ENCODE measurements around the gene DBF4. TPM values are rescaled to one million over a fixed set of nuclear protein-coding genes. Genes with fewer than 3 reads are reported as not detected.

DBF4 gene
- total and polyA plus RNA-seq, 9 of the 15 experiments (the other 6 are each of a cell fraction or from before 2014, with no cell fraction given), result 37.8 to 145 (median 104) TPM

- peak; percentile 48 for ATAC-seq
- Histone ChIP-seq H2AFZ (ENCODE audit: low read depth, low read length) (peak overlapping the region; percentile 85), H3K4me3 (peak overlapping the region; percentile 86), H3K9me3 (replicated peaks; ENCODE audit: control insufficient read depth, insufficient read depth, low read depth, low read length) (no peaks in the 10 kb centered on the region), H3K9ac (ENCODE audit: insufficient read depth in 1 of 2, low read depth in 2 of 2, low read length in 2 of 2) (peak overlapping the region; percentile 96 to 99), H3K79me2 (ENCODE audit: control insufficient read depth, insufficient read depth, low read length) (peaks cover 99% of the 10 kb centered on the region), H3K36me3 (ENCODE audit: control insufficient read depth, insufficient read depth, low read length) (peaks cover 50% of the 10 kb centered on the region), H3K27me3 (ENCODE audit: control insufficient read depth in 2 of 2, insufficient read depth in 2 of 2, low read length in 2 of 2) (no peaks in the 10 kb centered on the region), H3K4me2 (ENCODE audit: insufficient read depth, low read length) (peak overlapping the region; percentile 75), H3K27ac (ENCODE audit: extremely low read depth, low read depth, low read length) (peak overlapping the region; percentile 92), H3K9me1 (ENCODE audit: control insufficient read depth, insufficient read depth, low read length) (no peaks in the 10 kb centered on the region), H3K4me1 (replicated peaks in 1 of 2; ENCODE audit: control insufficient read depth in 2 of 2, insufficient read depth in 2 of 2, low read length in 2 of 2) (peaks cover 10 to 13% of the 10 kb centered on the region in 2 experiments; a peak in 4 of 5 replicates), H4K20me1 (replicated peaks; ENCODE audit: control insufficient read depth, insufficient read depth, low read length) (peaks cover 5% of the 10 kb centered on the region; the same call in 1 of the 2 replicates)
- ChIA-PET POLR2A (interaction anchor here (1.4 kb wide), 1 partner anchor 12 kb away, joined by 7 read pairs; no protein-coding TSS in a partner anchor), CTCF (ENCODE audit: low intra/inter-chr PET ratio) (no interaction called here)
- DNase-seq (ENCODE audit: extremely low read depth in 1 of 4, low spot score in 3 of 4), result peak in 3 of 4 experiments; percentile 41 to 68 (median 58)
- FAIRE-seq, result no peak
- TSS peak; percentile 52 for BruUV-seq (replicated peaks)
- intact Hi-C loops (cut with micrococcal nuclease) (loop anchor here (10.0 kb wide), 3 partner anchors 338 to 722 kb away; partner anchors contain the start of genes DMTF1 and TMEM243), in situ Hi-C loops (cut with MboI) (no loop called here)
- under 1% methylated on average over 27 of the region's 27 CpGs for WGBS (ENCODE audit: insufficient coverage, low coverage, missing lambda C conversion rate)
- TF ChIP-seq TAF9B (IDR thresholded peaks at IDR 0.05; ENCODE audit: partially characterized antibody), result peak; percentile 44
- no peak for TF ChIP-seq ZMIZ1 (IDR thresholded peaks at IDR 0.05; ENCODE audit: low read depth in 2 of 2, low read length in 2 of 2)
- TF ChIP-seq SNIP1 (IDR thresholded peaks at IDR 0.05; ENCODE audit: low read depth), result no peak
- TF ChIP-seq ZNF644 (tag; IDR thresholded peaks at IDR 0.05; ENCODE audit: low read depth), result 0 out of 2 replicates have a peak, but pooled peaks have one; percentile 44
- no peak for TF ChIP-seq BRF2 (IDR thresholded peaks at IDR 0.05; ENCODE audit: borderline replicate concordance, insufficient read depth, insufficient read length)
- TF ChIP-seq AFF4 (CRISPR knock-in tag; IDR thresholded peaks at IDR 0.05), result peak; percentile 47; the same call in 1 of the 2 replicates
- TF ChIP-seq SIN3A (IDR thresholded peaks at IDR 0.05; ENCODE audit: borderline replicate concordance in 2 of 2, control insufficient read depth in 1 of 2, low read depth in 2 of 2, low read length in 2 of 2), result peak in 1 of 2 experiments; percentile 43; a peak in 2 of 4 replicates
- TF ChIP-seq GTF3C2 (IDR thresholded peaks at IDR 0.05; ENCODE audit: borderline replicate concordance, extremely low read depth, insufficient read length), result no peak
- TF ChIP-seq PHB (CRISPR knock-in tag; IDR thresholded peaks at IDR 0.05), result no peak
Observed at GRCh38 chr7:87876869-87877234, 559 bp downstream of the DBF4 start.

Measured in K562 (cell line).